OCI-LY7 (cell line): Measurements from ENCODE around the gene SULF2. TPM values are rescaled to one million over a fixed set of nuclear protein-coding genes. Genes with fewer than 3 reads are reported as not detected.

Experiments
- BruUV-seq: library from RNA; stranded (reverse); fragments of 400-500 nt; replicated peaks from 2 replicates; lab custom pipeline; 2021; lab: Mats Ljungman, UMichigan
- CTCF ChIA-PET: fragments of 300-600 bp; sonication (Branson Sonifier 250); formaldehyde crosslinking; loops from one replicate; lab custom pipeline; 2022; ENCODE audit warnings: antibody characterized with exemption; ENCODE audit not compliant: unreplicated experiment; lab: Charles Lee
- POLR2A ChIA-PET: fragments of 300-600 bp; sonication (Branson Sonifier 250); formaldehyde crosslinking; loops from one replicate; lab custom pipeline; 2022; ENCODE audit warnings: antibody characterized with exemption; lab: Charles Lee
- DNase-seq: peaks from one replicate; pipeline ENCODE4 v3.0.0-alpha.2; 2015; ENCODE audit warnings: low spot score
- H2AFZ ChIP-seq: fragments of 200-600 bp; sonication (generic), shearing (Covaris generic); 2 replicates; pipeline ENCODE4 v1.6.1; 2014; ENCODE audit warnings: mild to moderate bottlenecking, antibody characterized with exemption, low read length, moderate library complexity
- H3K27ac ChIP-seq: fragments of 200-600 bp; sonication (generic); 2 replicates; pipeline ENCODE4 v1.5.1; 2014; ENCODE audit warnings: mixed run types, low read depth, mild to moderate bottlenecking, moderate library complexity, low read length, inconsistent platforms; ENCODE audit not compliant: poor library complexity, severe bottlenecking
- H3K36me3 ChIP-seq: fragments of 200-600 bp; sonication (generic); 2 replicates; pipeline ENCODE4 v1.6.1; 2014; ENCODE audit warnings: mild to moderate bottlenecking, antibody characterized with exemption, low read length, moderate library complexity, mixed read lengths; ENCODE audit not compliant: insufficient read depth
- H3K4me1 ChIP-seq: fragments of 200-600 bp; sonication (generic); 2 replicates; pipeline ENCODE4 v1.5.1; 2014; ENCODE audit warnings: mild to moderate bottlenecking, low read length; ENCODE audit not compliant: insufficient read depth, poor library complexity, severe bottlenecking
- H3K4me2 ChIP-seq: fragments of 200-600 bp; sonication (generic); 2 replicates; pipeline ENCODE4 v1.6.1; 2014; ENCODE audit warnings: mild to moderate bottlenecking, low read length
- H3K4me3 ChIP-seq: fragments of 200-600 bp; sonication (generic); 2 replicates; pipeline ENCODE4 v1.5.1; 2014; ENCODE audit warnings: mild to moderate bottlenecking, low read depth, low read length; ENCODE audit not compliant: poor library complexity, severe bottlenecking
- H3K79me2 ChIP-seq: fragments of 200-600 bp; sonication (generic); 2 replicates; pipeline ENCODE4 v1.6.1; 2016; ENCODE audit warnings: low read depth, mild to moderate bottlenecking, low read length, moderate library complexity, mixed read lengths; ENCODE audit not compliant: insufficient read depth
- H3K9me2 ChIP-seq: fragments of 200-600 bp; sonication (generic); 2 replicates; pipeline ENCODE4 v1.6.1; 2016; ENCODE audit warnings: mild to moderate bottlenecking, low read length, mixed read lengths; ENCODE audit not compliant: insufficient read depth
- H3K9me3 ChIP-seq: fragments of 200-600 bp; sonication (generic); 2 replicates; pipeline ENCODE4 v1.6.1; 2014; ENCODE audit warnings: mild to moderate bottlenecking, mixed run types, low read length, mixed read lengths
- H4K20me1 ChIP-seq: fragments of 200-600 bp; sonication (generic); 2 replicates; pipeline ENCODE4 v1.6.1; 2014; ENCODE audit warnings: mild to moderate bottlenecking, antibody characterized with exemption, low read length, moderate library complexity, mixed read lengths; ENCODE audit not compliant: insufficient read depth
- EZH2phosphoT487 ChIP-seq: fragments of 200-600 bp; sonication (generic); IDR thresholded peaks from 2 replicates; pipeline ENCODE4 v1.6.1; 2018; ENCODE audit warnings: low read depth, borderline replicate concordance, mild to moderate bottlenecking, mixed run types, antibody characterized with exemption, low read length, moderate library complexity, mixed read lengths
- intact Hi-C: fragments of 100-400 bp; cut with micrococcal nuclease; formaldehyde crosslinking; loops from one replicate; pipeline ENCODE4 v1.10.0; 2022; ENCODE audit not compliant: unreplicated experiment
- total RNA-seq, 2 experiments: library from RNA; depleted of rRNA in 1 of 2; stranded (reverse); fragments of >200 nt in 1 of 2; shearing (Covaris generic) in 1 of 2; gene quantifications; 2 replicates each; pipeline ENCODE4 v1.2.3, GENCODE V29; 2014 to 2022
- TF ChIP-seq, protein P1 (sequence below): fragments of 200-600 bp; sonication (generic); conservative IDR thresholded peaks from 2 replicates; pipeline ENCODE4 v1.5.1; 2014; ENCODE audit warnings: mild to moderate bottlenecking, antibody characterized with exemption, low read length, moderate library complexity, mixed read lengths

SULF2 gene
- total RNA-seq, 2 experiments from 2014 or later = 0.03 to 0.51 TPM

DNA sequence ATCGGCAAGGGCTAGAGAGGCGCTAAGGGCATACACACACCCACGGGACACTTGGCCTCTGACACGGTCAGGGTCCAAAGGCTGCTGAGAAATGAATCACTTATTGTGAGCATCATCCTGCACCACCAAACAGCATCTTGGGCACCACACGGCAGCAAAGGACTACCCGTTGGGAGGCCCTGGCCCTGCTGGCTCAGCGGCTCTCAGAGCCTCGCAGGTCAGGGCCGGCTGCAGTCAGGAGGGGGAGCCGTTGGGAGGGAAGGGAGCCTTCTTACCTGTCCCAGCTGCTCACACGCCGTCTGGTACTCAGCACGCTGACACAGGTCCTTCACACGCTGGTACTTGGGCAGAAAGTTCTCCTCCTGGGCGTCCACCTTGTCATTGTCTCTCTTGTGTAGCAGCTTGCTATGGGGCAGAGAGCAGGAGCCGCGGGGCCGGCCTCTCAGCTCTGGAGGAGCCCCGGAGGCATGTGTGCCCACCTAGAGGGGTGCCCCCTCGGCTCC lies 109.0 kb downstream of the SULF2 start:
- CTCF ChIA-PET = no interaction called here
- intact Hi-C loops = loop anchor here (5.0 kb wide), 1 partner anchor 511 kb away; no protein-coding TSS in a partner anchor
- H3K4me1 ChIP-seq = no peaks in the 10 kb centered on the region
- no peaks in the 10 kb centered on the region for H3K79me2 ChIP-seq
- DNase-seq = no peak
- no peaks in the 10 kb centered on the region for H3K36me3 ChIP-seq
- no peaks in the 10 kb centered on the region for H3K9me2 ChIP-seq
- H3K27ac ChIP-seq = no peak overlapping the region
- H3K9me3 ChIP-seq = no peaks in the 10 kb centered on the region
- TF ChIP-seq EZH2phosphoT487 = no peak
- TF ChIP-seq, protein P1, sequence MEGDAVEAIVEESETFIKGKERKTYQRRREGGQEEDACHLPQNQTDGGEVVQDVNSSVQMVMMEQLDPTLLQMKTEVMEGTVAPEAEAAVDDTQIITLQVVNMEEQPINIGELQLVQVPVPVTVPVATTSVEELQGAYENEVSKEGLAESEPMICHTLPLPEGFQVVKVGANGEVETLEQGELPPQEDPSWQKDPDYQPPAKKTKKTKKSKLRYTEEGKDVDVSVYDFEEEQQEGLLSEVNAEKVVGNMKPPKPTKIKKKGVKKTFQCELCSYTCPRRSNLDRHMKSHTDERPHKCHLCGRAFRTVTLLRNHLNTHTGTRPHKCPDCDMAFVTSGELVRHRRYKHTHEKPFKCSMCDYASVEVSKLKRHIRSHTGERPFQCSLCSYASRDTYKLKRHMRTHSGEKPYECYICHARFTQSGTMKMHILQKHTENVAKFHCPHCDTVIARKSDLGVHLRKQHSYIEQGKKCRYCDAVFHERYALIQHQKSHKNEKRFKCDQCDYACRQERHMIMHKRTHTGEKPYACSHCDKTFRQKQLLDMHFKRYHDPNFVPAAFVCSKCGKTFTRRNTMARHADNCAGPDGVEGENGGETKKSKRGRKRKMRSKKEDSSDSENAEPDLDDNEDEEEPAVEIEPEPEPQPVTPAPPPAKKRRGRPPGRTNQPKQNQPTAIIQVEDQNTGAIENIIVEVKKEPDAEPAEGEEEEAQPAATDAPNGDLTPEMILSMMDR = no peak
- H2AFZ ChIP-seq = no peak overlapping the region
- no peaks in the 10 kb centered on the region for H4K20me1 ChIP-seq
- H3K4me2 ChIP-seq = no peak overlapping the region
- no TSS peak for BruUV-seq
- POLR2A ChIA-PET = no interaction called here
- H3K4me3 ChIP-seq = no peak overlapping the region

DNA sequence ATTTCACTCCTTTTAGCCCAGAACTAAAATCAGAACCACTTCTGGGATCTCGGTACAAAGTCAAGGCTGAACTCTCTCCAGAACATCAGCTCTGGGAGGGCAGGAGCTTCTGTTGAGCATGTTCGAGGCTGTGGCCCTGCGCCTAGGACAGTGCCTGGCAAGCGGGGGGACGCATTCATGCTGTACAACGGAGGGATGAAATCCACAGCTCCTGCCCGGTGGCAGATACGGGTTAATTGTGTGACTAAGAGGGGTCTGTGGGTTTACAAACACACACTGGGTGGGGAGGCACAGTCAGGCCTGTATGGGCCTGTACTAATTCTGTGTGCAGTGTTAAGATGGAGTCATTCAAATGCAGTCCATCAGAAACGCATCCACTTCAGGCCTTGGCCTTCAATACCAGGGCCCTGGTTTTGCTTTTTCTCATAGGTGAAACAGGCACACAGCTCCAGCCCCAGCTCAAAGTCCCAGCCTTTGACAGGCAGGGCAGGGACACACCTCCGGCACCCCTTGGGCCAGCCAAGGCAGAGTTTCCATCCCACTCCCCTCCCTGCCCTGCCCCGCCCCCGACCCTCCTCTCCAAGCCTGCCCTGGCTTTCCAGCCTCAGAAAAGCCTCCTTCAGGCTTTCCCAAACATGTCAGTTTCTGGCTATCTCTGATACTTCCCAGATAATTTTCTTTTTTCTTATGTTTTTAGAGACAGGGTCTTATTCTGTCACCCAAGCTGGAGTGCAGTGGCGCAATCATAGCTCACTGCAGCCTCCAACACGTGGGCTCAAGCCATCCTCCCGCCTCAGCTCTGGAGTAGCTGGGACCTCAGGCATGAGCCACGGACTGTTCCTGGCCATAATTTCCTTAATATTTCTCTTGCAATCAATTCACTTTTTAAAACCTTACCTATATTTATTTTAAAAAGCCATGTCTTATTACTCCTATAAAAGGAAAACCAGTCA lies 109.8 kb downstream of the SULF2 start:
- Histone ChIP-seq H3K27ac (no peak overlapping the region), H3K36me3 (no peaks in the 10 kb centered on the region), H3K9me3 (no peaks in the 10 kb centered on the region), H3K9me2 (no peaks in the 10 kb centered on the region), H2AFZ (no peak overlapping the region), H4K20me1 (no peaks in the 10 kb centered on the region), H3K4me2 (no peak overlapping the region), H3K4me3 (no peak overlapping the region), H3K79me2 (no peaks in the 10 kb centered on the region), H3K4me1 (no peaks in the 10 kb centered on the region)
- BruUV-seq = no TSS peak
- CTCF ChIA-PET = no interaction called here
- no peak for TF ChIP-seq EZH2phosphoT487
- intact Hi-C loops = loop anchor here (5.0 kb wide), 1 partner anchor 512 kb away; no protein-coding TSS in a partner anchor
- DNase-seq = no peak
- POLR2A ChIA-PET = no interaction called here

DNA sequence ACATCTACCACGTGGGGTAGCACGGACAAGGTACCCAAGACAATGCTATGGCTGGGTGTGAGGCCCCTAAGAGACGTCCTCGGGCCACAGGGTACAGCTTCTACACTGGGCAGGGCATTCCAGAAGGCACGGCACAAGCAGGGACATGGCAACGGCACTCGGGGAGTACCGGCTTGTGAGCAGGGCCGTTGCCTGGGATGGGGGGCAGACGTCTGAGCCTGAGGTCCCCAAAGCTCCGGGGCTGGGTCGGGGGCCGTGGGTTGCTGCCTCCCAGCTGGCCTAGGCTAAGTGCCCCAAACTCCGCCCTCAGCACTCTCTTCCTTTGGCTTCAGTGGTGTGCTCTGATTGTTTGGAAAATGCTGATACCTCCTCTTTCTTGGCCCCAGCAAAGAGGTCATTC lies 110.6 kb downstream of the SULF2 start:
- H3K79me2 ChIP-seq = no peaks in the 10 kb centered on the region
- H4K20me1 ChIP-seq = no peaks in the 10 kb centered on the region
- CTCF ChIA-PET = no interaction called here
- no peaks in the 10 kb centered on the region for H3K9me3 ChIP-seq
- no peak overlapping the region for H2AFZ ChIP-seq
- intact Hi-C loops = loop anchor here (5.0 kb wide), 1 partner anchor 513 kb away; no protein-coding TSS in a partner anchor
- POLR2A ChIA-PET = no interaction called here
- H3K4me3 ChIP-seq = no peak overlapping the region
- TF ChIP-seq, protein P1 = no peak
- no peak for TF ChIP-seq EZH2phosphoT487
- no TSS peak for BruUV-seq
- H3K36me3 ChIP-seq = no peaks in the 10 kb centered on the region
- no peak overlapping the region for H3K4me2 ChIP-seq
- no peak overlapping the region for H3K27ac ChIP-seq
- H3K4me1 ChIP-seq = no peaks in the 10 kb centered on the region
- no peaks in the 10 kb centered on the region for H3K9me2 ChIP-seq
- DNase-seq = no peak
